H1 (cell line): Measurements from ENCODE around the gene ADM2. TPM values are rescaled to one million over a fixed set of nuclear protein-coding genes. Genes with fewer than 3 reads are reported as not detected.

Experiments used
- CTCF ChIA-PET: fragments of 300-600 bp; sonication (Branson Sonifier 250); formaldehyde crosslinking; loops from one replicate; lab custom pipeline; 2021; ENCODE audit not compliant: partially characterized antibody; lab: Charles Lee
- POLR2A ChIA-PET: fragments of 300-600 bp; sonication (Branson Sonifier 250); formaldehyde crosslinking; loops from one replicate; lab custom pipeline; 2021; ENCODE audit warnings: inconsistent platforms; ENCODE audit not compliant: partially characterized antibody; lab: Charles Lee
- DNase-seq, 2 experiments: peaks; one replicate each; pipeline versions ENCODE4 v3.0.0 to v3.0.0-alpha.2; 2010 to 2022; ENCODE audit warnings: low spot score in 2 of 2, low read depth in 1 of 2, mixed read lengths in 1 of 2
- FAIRE-seq: peaks from 2 replicates; lab custom pipeline; 2011; peaks lifted over from hg19 to GRCh38; lab: Jason Lieb, UNC
- H2AFZ ChIP-seq: 2 replicates; pipeline ENCODE4 v1.8.1; 2012; ENCODE audit warnings: low read length, inconsistent platforms
- H2AK5ac ChIP-seq: 2 replicates; pipeline ENCODE4 v1.6.1; 2013; ENCODE audit warnings: low read depth, low read length
- H2BK120ac ChIP-seq: replicated peaks from 2 replicates; pipeline ENCODE3; 2013; ENCODE audit warnings: low read depth, low read length, inconsistent platforms
- H2BK12ac ChIP-seq: 2 replicates; pipeline ENCODE4 v1.6.1; 2013; ENCODE audit warnings: low read depth, low read length
- H2BK15ac ChIP-seq: 2 replicates; pipeline ENCODE4 v1.6.1; 2013; ENCODE audit warnings: low read length
- H2BK20ac ChIP-seq: 2 replicates; pipeline ENCODE4 v1.6.1; 2013; ENCODE audit warnings: low read length
- H2BK5ac ChIP-seq: 2 replicates; pipeline ENCODE4 v1.6.1; 2013; ENCODE audit warnings: low read depth, low read length
- H3K14ac ChIP-seq: 2 replicates; pipeline ENCODE4 v1.6.1; 2013; ENCODE audit warnings: inconsistent platforms; ENCODE audit not compliant: insufficient read length
- H3K18ac ChIP-seq: 2 replicates; pipeline ENCODE4 v1.6.1; 2013; ENCODE audit warnings: low read length; ENCODE audit errors: extremely low read depth
- H3K23ac ChIP-seq: 2 replicates; pipeline ENCODE4 v1.6.1; 2013; ENCODE audit warnings: inconsistent platforms; ENCODE audit not compliant: insufficient read length
- H3K23me2 ChIP-seq: 2 replicates; pipeline ENCODE4 v1.6.1; 2013; ENCODE audit warnings: low read depth, low read length
- H3K27ac ChIP-seq: 2 replicates; pipeline ENCODE4 v1.6.1; 2011; ENCODE audit warnings: low read depth, low read length, inconsistent platforms
- H3K27me3 ChIP-seq, 4 experiments: replicated peaks in 1 of 4; 1 replicate in 1 of 4; 2 replicates in 3 of 4; pipeline versions ENCODE4 v1.6.1 to v1.8.1; 2011 to 2013; ENCODE audit warnings: low read length in 3 of 4, mild to moderate bottlenecking in 3 of 4, inconsistent platforms in 2 of 4, mixed read lengths in 2 of 4, moderate library complexity in 1 of 4; ENCODE audit not compliant: control insufficient read depth in 3 of 4, insufficient read depth in 3 of 4; ENCODE audit errors: extremely low read depth in 1 of 4
- H3K36me3 ChIP-seq, 4 experiments: 2 replicates each; pipeline versions ENCODE4 v1.6.1 to v1.8.1; 2011 to 2013; ENCODE audit warnings: mild to moderate bottlenecking in 4 of 4, low read length in 3 of 4, moderate library complexity in 2 of 4, control low read depth in 1 of 4, inconsistent platforms in 1 of 4; ENCODE audit not compliant: insufficient read depth in 4 of 4, control insufficient read depth in 2 of 4
- H3K4ac ChIP-seq: replicated peaks from 2 replicates; pipeline ENCODE3; 2013; ENCODE audit warnings: low read length, low read depth, mixed read lengths, inconsistent platforms; ENCODE audit not compliant: insufficient read length
- H3K4me1 ChIP-seq, 4 experiments: replicated peaks in 1 of 4; 1 replicate in 1 of 4; 2 replicates in 3 of 4; pipeline versions ENCODE4 v1.6.1 to v1.8.1; 2011 to 2013; ENCODE audit warnings: low read length in 3 of 4, inconsistent platforms in 2 of 4, mixed read lengths in 1 of 4; ENCODE audit not compliant: insufficient read depth in 4 of 4, control insufficient read depth in 3 of 4
- H3K4me2 ChIP-seq, 2 experiments: 2 replicates each; pipeline versions ENCODE4 v1.6.1 to v1.8.1; 2011 to 2013; ENCODE audit warnings: low read depth in 2 of 2, low read length in 2 of 2, control low read depth in 1 of 2, inconsistent platforms in 1 of 2, mild to moderate bottlenecking in 1 of 2; ENCODE audit not compliant: insufficient read depth in 1 of 2
- H3K4me3 ChIP-seq, 4 experiments: fragments of 200-600, 300-600 bp in 1 of 4; sonication (generic), shearing (Covaris generic), sonication (Bioruptor Twin) in 1 of 4; 2 replicates each; pipeline versions ENCODE4 v1.5.1 to v1.8.1; 2011 to 2016; ENCODE audit warnings: low read length in 4 of 4, low read depth in 3 of 4, control low read depth in 2 of 4, inconsistent platforms in 2 of 4, mild to moderate bottlenecking in 2 of 4, mixed read lengths in 1 of 4, moderate library complexity in 1 of 4; ENCODE audit not compliant: insufficient read depth in 2 of 4; ENCODE audit errors: extremely low read depth in 1 of 4
- H3K56ac ChIP-seq: replicated peaks from 2 replicates; pipeline ENCODE3; 2013; ENCODE audit warnings: low read depth, mild to moderate bottlenecking, mixed read lengths, low read length, inconsistent platforms; ENCODE audit not compliant: insufficient read length
- H3K79me1 ChIP-seq: 2 replicates; pipeline ENCODE4 v1.6.1; 2013; ENCODE audit warnings: low read depth, low read length, control low read depth
- H3K79me2 ChIP-seq, 2 experiments: 2 replicates each; pipeline versions ENCODE4 v1.6.1 to v1.8.1; 2012 to 2013; ENCODE audit warnings: low read length in 2 of 2, mild to moderate bottlenecking in 2 of 2, inconsistent platforms in 1 of 2; ENCODE audit not compliant: insufficient read depth in 2 of 2, control insufficient read depth in 1 of 2
- H3K9ac ChIP-seq, 4 experiments: replicated peaks in 1 of 4; 1 replicate in 1 of 4; 2 replicates in 3 of 4; pipeline versions ENCODE4 v1.6.1 to v1.8.1; 2011 to 2013; ENCODE audit warnings: low read depth in 3 of 4, low read length in 3 of 4, control low read depth in 2 of 4, mild to moderate bottlenecking in 2 of 4, moderate library complexity in 2 of 4, inconsistent platforms in 1 of 4; ENCODE audit errors: extremely low read depth in 1 of 4
- H3K9me3 ChIP-seq, 2 experiments: 2 replicates each; pipeline versions ENCODE4 v1.6.1 to v1.8.1; 2012 to 2013; ENCODE audit warnings: mild to moderate bottlenecking in 2 of 2, moderate library complexity in 2 of 2, control low read depth in 1 of 2, inconsistent platforms in 1 of 2, low read depth in 1 of 2, low read length in 1 of 2, mixed read lengths in 1 of 2; ENCODE audit not compliant: insufficient read depth in 2 of 2
- H4K20me1 ChIP-seq, 2 experiments: replicated peaks in 1 of 2; 2 replicates each; pipeline versions ENCODE3 to v1.8.1; 2011 to 2013; ENCODE audit warnings: inconsistent platforms in 2 of 2, low read length in 2 of 2, mild to moderate bottlenecking in 1 of 2; ENCODE audit not compliant: insufficient read depth in 2 of 2, control insufficient read depth in 1 of 2
- H4K5ac ChIP-seq: 2 replicates; pipeline ENCODE4 v1.6.1; 2013; ENCODE audit warnings: low read length, low read depth, mixed read lengths, inconsistent platforms; ENCODE audit not compliant: insufficient read length
- H4K8ac ChIP-seq: 2 replicates; pipeline ENCODE4 v1.8.0; 2013; ENCODE audit warnings: mild to moderate bottlenecking, moderate library complexity, low read length, inconsistent platforms; ENCODE audit not compliant: insufficient read depth; ENCODE audit errors: extremely low read depth
- H4K91ac ChIP-seq: replicated peaks from 2 replicates; pipeline ENCODE3; 2013; ENCODE audit warnings: low read length, mixed read lengths, inconsistent platforms; ENCODE audit not compliant: insufficient read length
- ASH2L ChIP-seq: fragments of 200-600, 300-600 bp; sonication (generic); IDR thresholded peaks from one replicate; pipeline ENCODE4 v1.7.1; 2017; ENCODE audit warnings: low read length
- CREB1 ChIP-seq: IDR thresholded peaks from 2 replicates; pipeline ENCODE4 v1.6.1; 2012; ENCODE audit warnings: inconsistent platforms
- GTF2F1 ChIP-seq: IDR thresholded peaks from 2 replicates; pipeline ENCODE4 v1.6.1; 2012; ENCODE audit warnings: low read depth, low read length, improper control_type of control experiment, borderline replicate concordance
- KDM4A ChIP-seq: IDR thresholded peaks from one replicate; pipeline ENCODE4 v1.7.1; 2012; ENCODE audit warnings: low read depth, mild to moderate bottlenecking, moderate library complexity, low read length, inconsistent platforms; ENCODE audit not compliant: severe bottlenecking
- SUZ12 ChIP-seq: fragments of 200-600 bp; sonication (generic); IDR thresholded peaks from 2 replicates; pipeline ENCODE4 v1.6.1; 2012; ENCODE audit warnings: mild to moderate bottlenecking, inconsistent platforms, low read length, moderate library complexity, mixed read lengths
- WGBS, 2 experiments: shearing (Covaris generic) in 1 of 2; methylation state at CpG; one replicate each; pipeline versions ENCODE4 v1.1.6 to v1.1.7; 2013 to 2015; ENCODE audit warnings: low lambda C conversion rate in 2 of 2, mixed read lengths in 2 of 2, inconsistent platforms in 1 of 2, low coverage in 1 of 2, missing lambda C conversion rate in 1 of 2; ENCODE audit not compliant: insufficient replicate concordance in 2 of 2, insufficient coverage in 1 of 2, insufficient read length in 1 of 2; ENCODE audit errors: extremely low coverage in 1 of 2, missing lambda C conversion rate in 1 of 2; 5-methylcytosine and 5-hydroxymethylcytosine counted together
- polyA plus RNA-seq, 7 experiments: library from polyadenylated mRNA; depleted of rRNA in 3 of 7; stranded (reverse) in 5 of 7; unstranded in 2 of 7; fragments of >200 nt in 5 of 7; fragments of 200-250 nt in 2 of 7; gene quantifications; 1 replicate in 5 of 7; 2 replicates in 1 of 7; 4 replicates in 1 of 7; pipeline versions ENCODE4 v1.2.1 to v1.2.3, GENCODE V29; 2011 to 2013; ENCODE audit warnings: missing spikeins in 2 of 7, mixed read lengths in 2 of 7
- total RNA-seq: library from RNA; stranded (reverse); fragmentation: NEBNext Ultra II Directional; extraction: Animal tissue kit (Norgen Biotek cat#: 25700); gene quantifications from 2 replicates; pipeline ENCODE4 v1.2.1, GENCODE V29; 2021

Gene ADM2
- total and polyA plus RNA-seq, 2 of the 8 experiments (the other 6 are each of a cell fraction or from before 2014, with no cell fraction given) = 3.3 to 7.5 TPM

DNA sequence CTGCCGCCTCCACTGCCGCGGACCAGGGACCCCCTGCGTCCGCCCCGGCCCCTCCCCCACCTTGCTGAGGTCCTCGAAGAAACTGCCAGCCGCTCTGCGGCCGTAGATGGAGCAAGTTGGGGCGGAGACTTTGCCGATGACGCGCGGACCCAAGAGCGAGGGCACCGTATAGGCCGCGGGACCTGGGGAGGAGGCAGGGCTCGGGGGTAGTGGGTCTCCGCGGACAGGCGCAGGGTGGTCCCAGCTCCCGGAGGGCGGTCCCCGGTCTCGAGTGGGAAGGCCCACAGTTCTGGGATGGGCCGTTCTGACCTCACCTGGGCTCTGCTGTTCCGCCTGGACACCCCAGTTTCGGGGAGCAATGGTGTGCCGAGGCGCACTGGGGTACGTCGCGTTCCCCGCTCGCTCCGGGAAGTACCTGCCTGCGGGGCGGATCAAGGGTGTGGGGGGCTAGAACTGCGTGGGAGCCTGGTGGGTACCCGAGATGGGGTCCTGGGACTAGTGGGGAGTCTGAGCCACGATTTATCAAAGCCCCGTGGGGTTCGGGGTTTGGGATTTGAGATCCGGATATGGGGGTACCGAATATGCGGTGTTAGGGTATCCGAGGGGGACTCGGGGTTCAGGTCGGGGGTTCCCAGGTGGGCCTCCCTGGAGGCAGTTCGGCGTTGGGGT, 49.7 kb downstream of the ADM2 start:
- no peak overlapping the region for H3K27ac ChIP-seq
- CTCF ChIA-PET = interaction anchor here (1.0 kb wide), 1 partner anchor 155 kb away, joined by 3 read pairs; no protein-coding TSS in a partner anchor
- peaks cover 5 to 17% of the 10 kb centered on the region in 2 experiments for H4K20me1 ChIP-seq
- no peak overlapping the region for H3K9ac ChIP-seq
- peaks cover 0 to 26% (median 10%) of the 10 kb centered on the region in 4 experiments; a peak in 5 of 7 replicates for H3K4me1 ChIP-seq
- no peak overlapping the region for H2BK20ac ChIP-seq
- no peak overlapping the region; the same call in none of the 2 replicates for H3K18ac ChIP-seq
- H3K9me3 ChIP-seq = no peaks in the 10 kb centered on the region
- no peak overlapping the region for H4K91ac ChIP-seq
- no peak overlapping the region for H2AFZ ChIP-seq
- H3K4me2 ChIP-seq = peak overlapping the region; percentile 51 to 92
- TF ChIP-seq ASH2L = peak; percentile 17
- TF ChIP-seq KDM4A = peak; percentile 41
- TF ChIP-seq SUZ12 = 0 out of 2 replicates have a peak, but pooled peaks have one; percentile 1
- no peak for TF ChIP-seq GTF2F1
- 0 out of 2 replicates have a peak, but pooled peaks have one; percentile 50 for TF ChIP-seq CREB1
- no peak overlapping the region for H3K4ac ChIP-seq
- no peaks in the 10 kb centered on the region for H3K79me1 ChIP-seq
- no peak overlapping the region for H2BK120ac ChIP-seq
- FAIRE-seq (no peak), DNase-seq (peak in 1 of 2 experiments; percentile 82)
- H3K79me2 ChIP-seq = no peaks in the 10 kb centered on the region
- H2BK15ac ChIP-seq = no peak overlapping the region; the same call in 1 of the 2 replicates
- H4K8ac ChIP-seq = peak overlapping the region; percentile 85; the same call in 1 of the 2 replicates
- peak overlapping the region; percentile 77 for H3K56ac ChIP-seq
- H3K4me3 ChIP-seq = peak overlapping the region; percentile 27 to 68 (median 48)
- H2BK5ac ChIP-seq = no peak overlapping the region
- H3K23ac ChIP-seq = no peak overlapping the region
- no peak overlapping the region for H2AK5ac ChIP-seq
- no peak overlapping the region for H4K5ac ChIP-seq
- no peak overlapping the region for H3K14ac ChIP-seq
- no peak overlapping the region for H2BK12ac ChIP-seq
- POLR2A ChIA-PET = no interaction called here
- H3K23me2 ChIP-seq = peaks cover 25% of the 10 kb centered on the region; the same call in 1 of the 2 replicates
- peaks cover 43 to 70% (median 60%) of the 10 kb centered on the region in 4 experiments for H3K27me3 ChIP-seq
- H3K36me3 ChIP-seq = no peaks in the 10 kb centered on the region
- WGBS, 2 experiments = 14% methylated on average over 46 of the region's 53 CpGs; no CpG with 5 or more reads in 1 of the 2 experiments
